GM21390 (cell line): ENCODE results near the gene CCDC92.
A peak's percentile ranks its signal among the peaks of the same experiment; 100 is the strongest.

Source experiments
- ATAC-seq: cut with Tn5 transposase; IDR thresholded peaks from one replicate; pipeline ENCODE4 v1.9.1; 2021; ENCODE audit not compliant: unreplicated experiment

The CCDC92 gene

GRCh38 chr12:123976227-123976826, 3.7 kb upstream of the CCDC92 start:
- no peak for ATAC-seq

GRCh38 chr12:123973552-123974341, 1.1 kb upstream of the CCDC92 start:
- ATAC-seq = peak; percentile 9

GRCh38 chr12:123971770-123972456, 718 bp downstream of the CCDC92 start:
- ATAC-seq = peak; percentile 8

- no peak for ATAC-seq
These were observed 1.2 kb downstream of the CCDC92 start for GRCh38 chr12:123971449-123971769.

- ATAC-seq = no peak
These were observed 5.5 kb downstream of the CCDC92 start for GRCh38 chr12:123967121-123967586.

GRCh38 chr12:123966596-123966995, 6.0 kb downstream of the CCDC92 start:
- ATAC-seq = no peak

GRCh38 chr12:123965382-123965781, 7.2 kb downstream of the CCDC92 start:
- no peak for ATAC-seq

GRCh38 chr12:123963821-123964220, 8.8 kb downstream of the CCDC92 start:
- ATAC-seq = no peak

GRCh38 chr12:123962513-123962912, 10.1 kb downstream of the CCDC92 start:
- no peak for ATAC-seq

- ATAC-seq = no peak
These were observed 10.9 kb downstream of the CCDC92 start for GRCh38 chr12:123961585-123962345.

GRCh38 chr12:123960856-123961255, 11.8 kb downstream of the CCDC92 start:
- ATAC-seq = no peak

GRCh38 chr12:123960029-123960735, 12.4 kb downstream of the CCDC92 start:
- ATAC-seq = no peak

GRCh38 chr12:123958876-123959275, 13.8 kb downstream of the CCDC92 start:
- ATAC-seq = no peak

- no peak for ATAC-seq
These were observed 14.2 kb downstream of the CCDC92 start for GRCh38 chr12:123958462-123958861.

- ATAC-seq = no peak
These were observed 15.4 kb downstream of the CCDC92 start for GRCh38 chr12:123957196-123957595.

GRCh38 chr12:123956249-123956648, 16.4 kb downstream of the CCDC92 start:
- ATAC-seq = no peak

- no peak for ATAC-seq
These were observed 17.8 kb downstream of the CCDC92 start for GRCh38 chr12:123954647-123955350.

- ATAC-seq = no peak
These were observed 20.6 kb downstream of the CCDC92 start for GRCh38 chr12:123952037-123952436.

- no peak for ATAC-seq
These were observed 21.2 kb downstream of the CCDC92 start for GRCh38 chr12:123951467-123951866.
